Measurements from ENCODE around the gene DNAH2.

Gene DNAH2

DNA sequence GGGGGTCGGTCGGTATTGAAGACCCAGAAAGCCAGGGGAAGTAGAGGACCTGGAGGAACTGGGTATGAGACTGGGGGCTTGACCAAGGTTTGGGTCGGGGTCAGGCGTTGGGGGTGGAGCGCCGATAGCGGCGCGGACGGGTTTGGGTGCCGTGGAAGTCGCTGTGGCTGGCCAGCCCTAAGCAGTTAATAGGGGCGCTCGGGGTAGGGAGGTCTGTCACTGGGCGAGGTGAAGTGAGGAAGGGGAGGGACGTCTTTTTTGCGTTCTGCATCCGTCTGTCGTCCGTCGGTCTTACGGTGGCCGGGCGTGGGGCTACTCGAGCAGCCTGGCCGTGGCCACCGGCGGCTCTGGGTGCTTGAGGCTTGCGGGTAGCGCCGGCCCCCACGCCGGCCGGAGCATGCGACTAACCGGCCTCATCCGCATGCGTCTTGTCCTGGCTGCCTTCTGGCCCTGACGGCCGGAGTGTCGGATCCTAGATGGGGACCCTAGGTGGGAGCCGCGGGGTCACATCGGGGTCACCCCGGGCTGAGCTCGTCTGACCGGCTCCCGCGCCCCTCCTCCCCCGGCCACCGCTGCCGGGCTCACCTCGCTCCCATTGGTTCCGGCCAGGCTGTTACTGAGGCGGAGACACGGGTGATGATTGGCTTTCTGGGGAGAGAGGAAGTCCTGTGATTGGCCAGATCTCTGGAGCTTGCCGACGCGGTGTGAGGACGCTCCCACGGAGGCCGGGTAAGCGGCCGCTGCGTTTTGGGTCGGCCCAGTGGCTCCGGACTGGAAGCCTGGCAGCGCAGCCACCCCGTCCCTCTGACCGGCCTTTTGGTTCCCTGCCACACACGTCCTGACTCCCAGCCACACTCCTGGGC is 127.0 kb downstream of the DNAH2 start:
- TF ChIP-seq, protein P1, sequence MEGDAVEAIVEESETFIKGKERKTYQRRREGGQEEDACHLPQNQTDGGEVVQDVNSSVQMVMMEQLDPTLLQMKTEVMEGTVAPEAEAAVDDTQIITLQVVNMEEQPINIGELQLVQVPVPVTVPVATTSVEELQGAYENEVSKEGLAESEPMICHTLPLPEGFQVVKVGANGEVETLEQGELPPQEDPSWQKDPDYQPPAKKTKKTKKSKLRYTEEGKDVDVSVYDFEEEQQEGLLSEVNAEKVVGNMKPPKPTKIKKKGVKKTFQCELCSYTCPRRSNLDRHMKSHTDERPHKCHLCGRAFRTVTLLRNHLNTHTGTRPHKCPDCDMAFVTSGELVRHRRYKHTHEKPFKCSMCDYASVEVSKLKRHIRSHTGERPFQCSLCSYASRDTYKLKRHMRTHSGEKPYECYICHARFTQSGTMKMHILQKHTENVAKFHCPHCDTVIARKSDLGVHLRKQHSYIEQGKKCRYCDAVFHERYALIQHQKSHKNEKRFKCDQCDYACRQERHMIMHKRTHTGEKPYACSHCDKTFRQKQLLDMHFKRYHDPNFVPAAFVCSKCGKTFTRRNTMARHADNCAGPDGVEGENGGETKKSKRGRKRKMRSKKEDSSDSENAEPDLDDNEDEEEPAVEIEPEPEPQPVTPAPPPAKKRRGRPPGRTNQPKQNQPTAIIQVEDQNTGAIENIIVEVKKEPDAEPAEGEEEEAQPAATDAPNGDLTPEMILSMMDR (IDR thresholded peaks at IDR 0.05) = no peak
- peak; percentile 93 to 97 for DNase-seq
- intact Hi-C loops (cut with DNase I; ENCODE audit: low total_unique reads) = loop anchor here (10.0 kb wide), 1 partner anchor 310 kb away; the partner anchor contains the start of gene PER1
- Histone ChIP-seq H3K4me3 (peak overlapping the region; percentile 64 to 84), H3K27ac (peak overlapping the region; percentile 89 to 95), H3K36me3 (peaks cover 30 to 41% (median 40%) of the 10 kb centered on the region in 3 donors), H3K9me3 (no peaks in the 10 kb centered on the region), H3K27me3 (no peaks in the 10 kb centered on the region), H3K4me1 (peaks cover 4 to 51% (median 28%) of the 10 kb centered on the region in 4 donors)

DNA sequence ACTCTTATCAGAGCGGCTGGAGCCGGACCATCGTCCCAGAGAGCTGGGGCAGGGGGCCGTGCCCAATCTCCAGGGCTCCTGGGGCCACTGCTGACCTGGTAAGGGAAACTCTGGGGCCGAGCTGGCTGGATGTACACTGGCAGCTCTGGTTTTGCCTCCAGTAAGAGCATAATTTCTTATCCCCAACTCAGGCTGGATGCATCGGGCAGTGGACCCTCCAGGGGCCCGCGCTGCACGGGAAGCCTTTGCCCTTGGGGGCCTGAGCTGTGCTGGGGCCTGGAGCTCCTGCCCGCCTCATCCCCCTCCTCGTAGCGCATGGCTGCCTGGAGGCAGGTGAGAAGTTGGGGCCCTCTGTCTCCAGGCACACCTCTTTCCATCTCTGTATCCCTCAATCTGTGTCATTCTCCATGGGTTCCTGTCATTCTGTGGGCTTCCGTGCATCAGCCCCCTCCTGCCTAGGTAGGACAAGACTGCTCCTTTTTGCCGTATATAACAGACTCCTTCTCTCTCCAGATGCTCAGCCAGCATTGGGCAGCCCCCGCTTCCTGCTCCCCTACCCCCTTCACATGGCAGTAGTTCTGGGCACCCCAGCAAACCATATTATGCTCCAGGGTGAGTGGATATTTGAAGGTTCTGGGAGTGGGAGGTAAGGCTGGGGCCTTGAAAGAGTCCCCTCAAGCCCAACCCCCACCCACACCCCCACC is 128.0 kb downstream of the DNAH2 start:
- intact Hi-C loops (cut with DNase I; ENCODE audit: low total_unique reads) = loop anchor here (10.0 kb wide), 1 partner anchor 309 kb away; the partner anchor contains the start of gene PER1
- TF ChIP-seq, protein P1 (IDR thresholded peaks at IDR 0.05) = no peak
- Histone ChIP-seq H3K9me3 (no peaks in the 10 kb centered on the region), H3K36me3 (peaks cover 40 to 51% (median 50%) of the 10 kb centered on the region in 3 donors), H3K4me3 (peak overlapping the region; percentile 64 to 84), H3K27me3 (no peaks in the 10 kb centered on the region), H3K4me1 (peaks cover 4 to 48% (median 28%) of the 10 kb centered on the region in 4 donors), H3K27ac (peak overlapping the region; percentile 89 to 95)
- peak in 1 of 2 donors; percentile 71 for DNase-seq

- peak in 1 of 2 donors; percentile 62 for DNase-seq
- Histone ChIP-seq H3K27me3 (no peaks in the 10 kb centered on the region), H3K4me1 (peaks cover 3 to 41% (median 24%) of the 10 kb centered on the region in 4 donors), H3K4me3 (no peak overlapping the region), H3K27ac (peak overlapping the region in 1 of 2 donors; percentile 89), H3K36me3 (peaks cover 42 to 57% (median 54%) of the 10 kb centered on the region in 3 donors), H3K9me3 (no peaks in the 10 kb centered on the region)
- TF ChIP-seq, protein P1 (IDR thresholded peaks at IDR 0.05) = no peak
- intact Hi-C loops (cut with DNase I; ENCODE audit: low total_unique reads) = loop anchor here (10.0 kb wide), 1 partner anchor 309 kb away; the partner anchor contains the start of gene PER1
Observed at GRCh38 chr17:7846063-7846735, 128.7 kb downstream of the DNAH2 start.

DNA sequence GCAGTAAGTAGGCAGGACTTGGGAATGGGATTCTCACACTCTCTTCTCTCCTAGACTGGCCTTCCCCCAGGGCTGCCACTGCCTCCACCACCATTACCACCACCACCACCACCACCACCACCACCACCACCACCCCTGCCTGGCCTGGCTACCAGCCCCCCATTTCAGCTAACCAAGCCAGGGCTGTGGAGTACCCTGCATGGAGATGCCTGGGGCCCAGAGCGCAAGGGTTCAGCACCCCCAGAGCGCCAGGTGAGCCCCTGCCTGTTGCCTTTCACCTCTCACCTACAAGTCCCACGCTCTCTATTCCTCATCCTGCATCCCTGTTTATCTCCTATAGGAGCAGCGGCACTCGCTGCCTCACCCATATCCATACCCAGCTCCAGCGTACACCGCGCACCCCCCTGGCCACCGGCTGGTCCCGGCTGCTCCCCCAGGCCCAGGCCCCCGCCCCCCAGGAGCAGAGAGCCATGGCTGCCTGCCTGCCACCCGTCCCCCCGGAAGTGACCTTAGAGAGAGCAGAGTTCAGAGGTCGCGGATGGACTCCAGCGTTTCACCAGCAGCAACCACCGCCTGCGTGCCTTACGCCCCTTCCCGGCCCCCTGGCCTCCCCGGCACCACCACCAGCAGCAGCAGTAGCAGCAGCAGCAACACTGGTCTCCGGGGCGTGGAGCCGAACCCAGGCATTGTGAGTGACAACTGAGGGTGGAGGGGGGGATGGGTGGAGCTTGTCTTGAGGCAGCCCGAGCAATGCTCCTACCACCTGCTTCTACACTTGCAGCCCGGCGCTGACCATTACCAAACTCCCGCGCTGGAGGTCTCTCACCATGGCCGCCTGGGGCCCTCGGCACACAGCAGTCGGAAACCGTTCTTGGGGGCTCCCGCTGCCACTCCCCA is 129.5 kb downstream of the DNAH2 start:
- TF ChIP-seq, protein P1 (IDR thresholded peaks at IDR 0.05) = no peak
- Histone ChIP-seq H3K27me3 (no peaks in the 10 kb centered on the region), H3K4me1 (peaks cover 0 to 42% (median 26%) of the 10 kb centered on the region in 4 donors), H3K27ac (no peak overlapping the region), H3K9me3 (no peaks in the 10 kb centered on the region), H3K36me3 (peaks cover 42 to 58% (median 56%) of the 10 kb centered on the region in 3 donors), H3K4me3 (no peak overlapping the region)
- DNase-seq = peak in 1 of 2 donors; percentile 67
- intact Hi-C loops (cut with DNase I; ENCODE audit: low total_unique reads) = loop anchor here (10.0 kb wide), 1 partner anchor 308 kb away; the partner anchor contains the start of gene PER1

Measured in tibial artery (tissue), 4 donors.